IMR-90 (cell line): Measurements from ENCODE around the gene MADCAM1. TPM values are rescaled to one million over a fixed set of nuclear protein-coding genes. Genes with fewer than 3 reads are reported as not detected.

ENCODE experiments used
- ATAC-seq: fragments of 200-7000 bp; cut with Tn5 transposase; 2 replicates; pipeline ENCODE4 v1.9.1; 2020; ENCODE audit warnings: low read depth, mild to moderate bottlenecking, moderate library complexity
- BruUV-seq: library from RNA; stranded (reverse); fragments of 400-500 nt; replicated peaks from 2 replicates; lab custom pipeline; 2021; lab: Mats Ljungman, UMichigan
- CTCF ChIA-PET: fragments of 300-600 bp; formaldehyde crosslinking; extraction: SDS; loops from one replicate; lab custom pipeline; 2021; ENCODE audit warnings: antibody characterized with exemption; lab: Yijun Ruan, JAX
- POLR2A ChIA-PET: fragments of 300-600 bp; sonication (Branson Sonifier 250); formaldehyde crosslinking; loops from one replicate; lab custom pipeline; 2022; ENCODE audit warnings: antibody characterized with exemption; ENCODE audit not compliant: unreplicated experiment; lab: Charles Lee
- DNase-seq: peaks from one replicate; pipeline ENCODE4 v3.0.0; 2013
- H2AFZ ChIP-seq: replicated peaks from 2 replicates; pipeline ENCODE3; 2013; ENCODE audit warnings: low read length, mild to moderate bottlenecking; ENCODE audit not compliant: poor library complexity
- H2AK5ac ChIP-seq: 2 replicates; pipeline ENCODE4 v1.6.1; 2013; ENCODE audit warnings: low read depth, low read length, inconsistent platforms
- H2AK9ac ChIP-seq: replicated peaks from 2 replicates; pipeline ENCODE3; 2013; ENCODE audit warnings: mild to moderate bottlenecking, low read depth, low read length, moderate library complexity; ENCODE audit not compliant: poor library complexity
- H2BK120ac ChIP-seq: 2 replicates; pipeline ENCODE4 v1.6.1; 2013; ENCODE audit warnings: low read depth, low read length, inconsistent platforms
- H2BK15ac ChIP-seq: 3 replicates; pipeline ENCODE4 v1.6.1; 2013; ENCODE audit warnings: low read depth, low read length, inconsistent platforms
- H2BK20ac ChIP-seq: 2 replicates; pipeline ENCODE4 v1.6.1; 2013; ENCODE audit warnings: low read depth, mild to moderate bottlenecking, inconsistent platforms, low read length, moderate library complexity
- H2BK5ac ChIP-seq: 2 replicates; pipeline ENCODE4 v1.6.1; 2013; ENCODE audit warnings: mild to moderate bottlenecking, low read depth, low read length, inconsistent platforms; ENCODE audit not compliant: poor library complexity, severe bottlenecking
- H3K14ac ChIP-seq: replicated peaks from 2 replicates; pipeline ENCODE4 v1.6.1; 2013; ENCODE audit warnings: low read depth, low read length, inconsistent platforms
- H3K18ac ChIP-seq: 2 replicates; pipeline ENCODE4 v1.6.1; 2013; ENCODE audit warnings: low read depth, low read length, control low read depth
- H3K23ac ChIP-seq: 2 replicates; pipeline ENCODE4 v1.6.1; 2013; ENCODE audit warnings: low read depth, low read length, inconsistent platforms
- H3K27ac ChIP-seq: 2 replicates; pipeline ENCODE4 v1.5.1; 2013; ENCODE audit warnings: mild to moderate bottlenecking, control low read depth, low read length; ENCODE audit not compliant: insufficient read depth
- H3K27me3 ChIP-seq: 2 replicates; pipeline ENCODE4 v1.6.1; 2013; ENCODE audit warnings: low read length; ENCODE audit not compliant: control insufficient read depth, insufficient read depth
- H3K36me3 ChIP-seq: 2 replicates; pipeline ENCODE4 v1.6.1; 2013; ENCODE audit warnings: low read length, mixed read lengths; ENCODE audit not compliant: control insufficient read depth, insufficient read depth
- H3K4ac ChIP-seq: 2 replicates; pipeline ENCODE4 v1.6.1; 2013; ENCODE audit warnings: low read depth, low read length, inconsistent platforms
- H3K4me1 ChIP-seq: 2 replicates; pipeline ENCODE4 v1.6.1; 2013; ENCODE audit warnings: low read length, mixed read lengths; ENCODE audit not compliant: control insufficient read depth, insufficient read depth
- H3K4me2 ChIP-seq: 2 replicates; pipeline ENCODE4 v1.6.1; 2013; ENCODE audit warnings: low read depth, mild to moderate bottlenecking, control low read depth, low read length, moderate library complexity
- H3K4me3 ChIP-seq: 2 replicates; pipeline ENCODE4 v1.5.1; 2013; ENCODE audit warnings: low read depth, mild to moderate bottlenecking, control low read depth, low read length, moderate library complexity; ENCODE audit not compliant: insufficient read depth
- H3K56ac ChIP-seq: 2 replicates; pipeline ENCODE4 v1.6.1; 2013; ENCODE audit warnings: low read length, inconsistent platforms; ENCODE audit not compliant: insufficient read depth; ENCODE audit errors: extremely low read depth
- H3K79me1 ChIP-seq, 2 experiments: 2 replicates each; pipeline ENCODE4 v1.6.1; 2013; ENCODE audit warnings: low read length in 2 of 2, inconsistent platforms in 1 of 2, low read depth in 1 of 2
- H3K9ac ChIP-seq: 2 replicates; pipeline ENCODE4 v1.6.1; 2013; ENCODE audit warnings: low read depth, low read length, control low read depth
- H3K9me1 ChIP-seq: 2 replicates; pipeline ENCODE4 v1.6.1; 2013; ENCODE audit warnings: low read length, inconsistent platforms; ENCODE audit not compliant: insufficient read depth
- H3K9me3 ChIP-seq: 2 replicates; pipeline ENCODE4 v1.6.1; 2013; ENCODE audit warnings: low read length; ENCODE audit not compliant: control insufficient read depth, insufficient read depth
- H4K20me1 ChIP-seq: 2 replicates; pipeline ENCODE4 v1.6.1; 2013; ENCODE audit warnings: low read length, inconsistent platforms; ENCODE audit not compliant: insufficient read depth
- H4K5ac ChIP-seq: 2 replicates; pipeline ENCODE4 v1.6.1; 2013; ENCODE audit warnings: mild to moderate bottlenecking, low read depth, low read length, control low read depth
- H4K8ac ChIP-seq, 2 experiments: 2 replicates each; pipeline ENCODE4 v1.6.1; 2013; ENCODE audit warnings: low read depth in 2 of 2, low read length in 2 of 2, control low read depth in 1 of 2, inconsistent platforms in 1 of 2
- H4K91ac ChIP-seq: 2 replicates; pipeline ENCODE4 v1.6.1; 2013; ENCODE audit warnings: low read depth, low read length, inconsistent platforms; ENCODE audit not compliant: insufficient read depth
- NFE2L2 ChIP-seq: fragments of 150-350 bp; IDR thresholded peaks from 2 replicates; pipeline ENCODE4 v1.6.1; 2016; ENCODE audit warnings: low read depth, mild to moderate bottlenecking, low read length
- POLR2A ChIP-seq: IDR thresholded peaks from 2 replicates; pipeline ENCODE4 v1.6.1; 2012; ENCODE audit warnings: mild to moderate bottlenecking, low read depth, low read length
- WGBS, 2 experiments: methylation state at CpG; one replicate each; pipeline versions ENCODE4 v1.1.5 to v1.1.7; 2013; ENCODE audit warnings: missing lambda C conversion rate in 2 of 2; ENCODE audit not compliant: insufficient read length in 1 of 2; ENCODE audit errors: extremely low coverage in 2 of 2; 5-methylcytosine and 5-hydroxymethylcytosine counted together
- dilution Hi-C: fragments of 300-500 bp; cut with HindIII; formaldehyde crosslinking; loops from one replicate; pipeline ENCODE4 v1.14.3; 2018; ENCODE audit warnings: low sequenced_read_pairs; ENCODE audit not compliant: unreplicated experiment
- in situ Hi-C: fragments of 300-500 bp; cut with MboI; formaldehyde crosslinking; loops from 3 replicates; pipeline ENCODE4 v1.14.3; 2019; ENCODE audit warnings: low sequenced_read_pairs, inconsistent platforms, mixed read lengths
- intact Hi-C: fragments of 100-400 bp; cut with micrococcal nuclease; formaldehyde crosslinking; loops from 2 replicates; pipeline ENCODE4 v1.10.0; 2022
- polyA plus RNA-seq, 3 experiments: library from polyadenylated mRNA; depleted of rRNA; stranded (reverse); fragments of >200 nt; gene quantifications; 2 replicates each; pipeline ENCODE4 v1.2.3, GENCODE V29; 2012; ENCODE audit warnings: low replicate concordance in 1 of 3
- total RNA-seq: library from RNA; depleted of rRNA; stranded (reverse); fragments of >200 nt; gene quantifications from 2 replicates; pipeline ENCODE4 v1.2.3, GENCODE V29; 2012
- TF ChIP-seq, protein P1 (sequence below): conservative IDR thresholded peaks from 2 replicates; pipeline ENCODE4 v1.5.1; 2012; ENCODE audit warnings: mild to moderate bottlenecking, low read depth, low read length, improper control_type of control experiment

MADCAM1 gene
- total and polyA plus RNA-seq, 2 of the 4 experiments (the other 2 are of a cell fraction): 0.24 TPM; not detected in 1

GRCh38 chr19:510606-511100 lies 14.4 kb downstream of the MADCAM1 start (continued):
- TF ChIP-seq, protein P1, sequence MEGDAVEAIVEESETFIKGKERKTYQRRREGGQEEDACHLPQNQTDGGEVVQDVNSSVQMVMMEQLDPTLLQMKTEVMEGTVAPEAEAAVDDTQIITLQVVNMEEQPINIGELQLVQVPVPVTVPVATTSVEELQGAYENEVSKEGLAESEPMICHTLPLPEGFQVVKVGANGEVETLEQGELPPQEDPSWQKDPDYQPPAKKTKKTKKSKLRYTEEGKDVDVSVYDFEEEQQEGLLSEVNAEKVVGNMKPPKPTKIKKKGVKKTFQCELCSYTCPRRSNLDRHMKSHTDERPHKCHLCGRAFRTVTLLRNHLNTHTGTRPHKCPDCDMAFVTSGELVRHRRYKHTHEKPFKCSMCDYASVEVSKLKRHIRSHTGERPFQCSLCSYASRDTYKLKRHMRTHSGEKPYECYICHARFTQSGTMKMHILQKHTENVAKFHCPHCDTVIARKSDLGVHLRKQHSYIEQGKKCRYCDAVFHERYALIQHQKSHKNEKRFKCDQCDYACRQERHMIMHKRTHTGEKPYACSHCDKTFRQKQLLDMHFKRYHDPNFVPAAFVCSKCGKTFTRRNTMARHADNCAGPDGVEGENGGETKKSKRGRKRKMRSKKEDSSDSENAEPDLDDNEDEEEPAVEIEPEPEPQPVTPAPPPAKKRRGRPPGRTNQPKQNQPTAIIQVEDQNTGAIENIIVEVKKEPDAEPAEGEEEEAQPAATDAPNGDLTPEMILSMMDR: peak; percentile 99

GRCh38 chr19:511101-511851 lies 15.0 kb downstream of the MADCAM1 start:
- peaks cover 8% of the 10 kb centered on the region; the same call in 1 of the 2 replicates for H3K9me1 ChIP-seq
- no peak overlapping the region for H3K18ac ChIP-seq
- CTCF ChIA-PET: interaction anchor here (0.9 to 1.5 kb wide), 4 partner anchors 11 to 22 kb away, joined by 3 to 11 read pairs (median 4); partner anchors contain the start of gene CDC34
- intact Hi-C loops (loop anchor here (2.0 kb wide), 1 partner anchor 22 kb away; no protein-coding TSS in a partner anchor), dilution Hi-C loops (no loop called here), in situ Hi-C loops (no loop called here)
- peaks cover 11% of the 10 kb centered on the region for H3K4me1 ChIP-seq
- 0 out of 2 replicates have a peak overlapping the region, but pooled peaks have one; percentile 10 for H3K27ac ChIP-seq
- H4K20me1 ChIP-seq: peaks cover 10% of the 10 kb centered on the region
- no peak overlapping the region for H2BK15ac ChIP-seq
- no peak for TF ChIP-seq POLR2A
- no peak for TF ChIP-seq NFE2L2
- DNase-seq (peak; percentile 36), ATAC-seq (no peak)
- H2AK5ac ChIP-seq: no peak overlapping the region; the same call in 1 of the 2 replicates
- H3K27me3 ChIP-seq: no peaks in the 10 kb centered on the region
- H3K4me3 ChIP-seq: no peak overlapping the region
- H3K14ac ChIP-seq: no peak overlapping the region
- no peak overlapping the region for H2BK20ac ChIP-seq
- no peaks in the 10 kb centered on the region for H3K9me3 ChIP-seq
- H4K5ac ChIP-seq: no peak overlapping the region; the same call in 1 of the 2 replicates
- H4K91ac ChIP-seq: no peak overlapping the region
- H2AK9ac ChIP-seq: peak overlapping the region; percentile 55
- POLR2A ChIA-PET: no interaction called here
- H3K4ac ChIP-seq: no peak overlapping the region
- BruUV-seq: no TSS peak
- peak overlapping the region; percentile 7 for H2BK5ac ChIP-seq
- H4K8ac ChIP-seq: peak overlapping the region in 1 of 2 experiments; percentile 54; a peak in 1 of 4 replicates
- H2BK120ac ChIP-seq: no peak overlapping the region
- no peak overlapping the region for H3K9ac ChIP-seq
- peaks cover 4 to 43% of the 10 kb centered on the region in 2 experiments for H3K79me1 ChIP-seq
- H3K56ac ChIP-seq: no peak overlapping the region
- peak overlapping the region; percentile 57 for H2AFZ ChIP-seq
- WGBS, 2 experiments: 67% methylated on average over 6 of the region's 30 CpGs; no CpG with 5 or more reads in 1 of the 2 experiments
- peaks cover 12% of the 10 kb centered on the region for H3K36me3 ChIP-seq
- no peak overlapping the region for H3K4me2 ChIP-seq
- no peak overlapping the region for H3K23ac ChIP-seq
